ENCODE results near the gene CGNL1.

CGNL1 gene

DNA sequence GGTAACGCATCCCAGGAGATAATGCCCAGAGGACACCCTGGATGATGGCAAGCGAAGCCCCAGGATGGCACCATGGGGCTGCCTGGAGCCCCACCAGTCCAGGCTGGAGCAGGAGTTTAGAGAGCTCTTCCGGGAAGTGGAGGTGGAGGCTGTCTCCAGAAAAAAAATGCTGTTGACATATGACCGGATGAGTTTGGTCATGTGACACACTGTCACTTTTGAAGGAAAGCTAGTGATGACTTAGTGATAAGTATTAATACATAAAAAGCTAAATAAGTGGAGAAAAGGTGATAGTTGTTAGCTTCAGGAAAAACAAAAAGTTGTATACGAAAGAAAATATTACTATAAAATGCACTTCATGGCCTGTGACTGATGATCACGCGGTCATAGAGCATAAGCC is 195.4 kb downstream of the CGNL1 start:
- no peak for TF ChIP-seq TAF1 (IDR thresholded peaks at IDR 0.05; ENCODE audit: borderline replicate concordance, insufficient read depth, low read length)
- TF ChIP-seq FOXP2 (optimal IDR thresholded peaks at IDR 0.05; ENCODE audit: borderline replicate concordance, extremely low read depth, extremely low read length, insufficient read depth): no peak
- no peak for TF ChIP-seq POLR2AphosphoS5 (IDR thresholded peaks at IDR 0.05; ENCODE audit: low read depth, low read length)
- TF ChIP-seq SIN3A (IDR thresholded peaks at IDR 0.05; ENCODE audit: borderline replicate concordance, insufficient read depth, low read length): no peak
- TF ChIP-seq REST (IDR thresholded peaks at IDR 0.05; ENCODE audit: insufficient read depth in 1 of 2, low read depth in 2 of 2, low read length in 2 of 2): no peak

DNA sequence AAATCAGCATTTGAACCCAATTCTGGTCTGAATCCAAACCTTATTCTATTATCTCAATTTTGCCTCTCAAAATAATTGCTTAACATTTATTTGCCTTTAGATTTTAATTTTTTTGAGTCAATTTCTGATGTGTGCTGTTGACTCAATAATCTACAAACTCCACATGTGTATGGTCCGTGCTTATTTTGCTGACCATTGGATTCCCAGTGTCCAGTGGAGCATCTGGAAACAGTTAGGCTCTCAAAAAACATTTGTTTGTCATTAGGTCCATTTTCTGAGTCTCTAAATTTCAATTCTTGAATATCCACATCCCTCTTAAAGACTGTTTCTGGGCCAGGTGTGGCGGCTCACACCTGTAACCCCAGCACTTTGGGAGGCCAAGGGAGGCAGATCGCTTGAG is 196.2 kb downstream of the CGNL1 start:
- TF ChIP-seq SIN3A (IDR thresholded peaks at IDR 0.05; ENCODE audit: borderline replicate concordance, insufficient read depth, low read length) (no peak), REST (IDR thresholded peaks at IDR 0.05; ENCODE audit: insufficient read depth in 1 of 2, low read depth in 2 of 2, low read length in 2 of 2) (no peak), POLR2AphosphoS5 (IDR thresholded peaks at IDR 0.05; ENCODE audit: low read depth, low read length) (no peak), FOXP2 (optimal IDR thresholded peaks at IDR 0.05; ENCODE audit: borderline replicate concordance, extremely low read depth, extremely low read length, insufficient read depth) (no peak), TAF1 (IDR thresholded peaks at IDR 0.05; ENCODE audit: borderline replicate concordance, insufficient read depth, low read length) (no peak)

DNA sequence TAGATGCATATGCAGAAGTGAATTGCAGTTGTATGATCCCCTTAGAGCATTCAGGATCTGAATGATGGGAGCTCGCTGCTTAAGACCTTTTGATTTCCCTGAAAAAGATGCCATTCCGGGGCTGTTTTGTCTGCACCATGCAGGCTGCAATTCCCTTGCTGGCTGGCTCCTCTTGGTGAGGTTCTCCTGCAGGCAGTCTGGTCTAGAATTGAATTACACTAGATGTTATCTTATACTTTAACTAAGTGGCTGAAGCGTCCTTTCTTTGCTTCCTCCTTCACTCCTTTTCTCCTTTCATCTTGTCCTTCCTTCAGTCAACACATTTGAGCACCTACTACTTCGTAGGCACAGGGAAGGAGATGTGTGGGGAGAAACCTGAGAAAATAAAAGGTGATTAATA is 196.8 kb downstream of the CGNL1 start:
- TF ChIP-seq FOXP2 (optimal IDR thresholded peaks at IDR 0.05; ENCODE audit: borderline replicate concordance, extremely low read depth, extremely low read length, insufficient read depth) (no peak), SIN3A (IDR thresholded peaks at IDR 0.05; ENCODE audit: borderline replicate concordance, insufficient read depth, low read length) (no peak), TAF1 (IDR thresholded peaks at IDR 0.05; ENCODE audit: borderline replicate concordance, insufficient read depth, low read length) (no peak)

GRCh38 chr15:57575363-57575762 is 199.1 kb downstream of the CGNL1 start:
- TF ChIP-seq REST (IDR thresholded peaks at IDR 0.05; ENCODE audit: insufficient read depth in 1 of 2, low read depth in 2 of 2, low read length in 2 of 2) (no peak), TAF1 (IDR thresholded peaks at IDR 0.05; ENCODE audit: borderline replicate concordance, insufficient read depth, low read length) (no peak), POLR2AphosphoS5 (IDR thresholded peaks at IDR 0.05; ENCODE audit: low read depth, low read length) (no peak), SIN3A (IDR thresholded peaks at IDR 0.05; ENCODE audit: borderline replicate concordance, insufficient read depth, low read length) (no peak), FOXP2 (optimal IDR thresholded peaks at IDR 0.05; ENCODE audit: borderline replicate concordance, extremely low read depth, extremely low read length, insufficient read depth) (no peak)

DNA sequence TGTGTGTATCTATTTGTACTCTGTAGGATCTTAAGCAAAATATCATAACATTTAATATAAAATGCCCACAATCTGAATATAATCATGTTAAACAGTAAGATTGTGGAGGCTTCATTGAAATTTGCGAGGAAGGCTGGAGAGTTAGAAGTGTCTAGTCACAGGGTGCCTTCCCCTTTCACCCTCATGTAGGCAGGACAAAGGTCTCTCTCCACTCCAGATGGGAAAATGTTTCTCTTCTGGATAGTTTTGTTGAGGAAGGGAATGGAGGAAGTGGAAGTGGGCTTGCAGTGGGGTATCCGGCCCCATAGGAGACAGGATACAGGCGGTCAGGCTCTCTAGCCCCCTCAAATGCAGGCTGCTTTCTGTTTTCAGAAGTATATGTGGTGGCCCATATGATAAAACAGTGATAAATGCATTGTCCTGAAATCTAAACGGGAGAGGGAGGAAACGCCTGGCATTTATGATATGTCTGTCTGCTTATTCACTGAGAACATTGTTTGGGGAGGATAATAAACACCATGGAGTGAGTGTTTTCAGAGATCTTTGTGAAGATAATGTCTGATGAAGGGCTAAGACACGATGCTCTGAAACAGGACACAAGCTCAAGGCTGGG is 202.1 kb downstream of the CGNL1 start:
- TF ChIP-seq SIN3A (IDR thresholded peaks at IDR 0.05; ENCODE audit: borderline replicate concordance, insufficient read depth, low read length): no peak
- TF ChIP-seq TAF1 (IDR thresholded peaks at IDR 0.05; ENCODE audit: borderline replicate concordance, insufficient read depth, low read length): no peak
- no peak for TF ChIP-seq POLR2AphosphoS5 (IDR thresholded peaks at IDR 0.05; ENCODE audit: low read depth, low read length)

- TF ChIP-seq FOXP2 (optimal IDR thresholded peaks at IDR 0.05; ENCODE audit: borderline replicate concordance, extremely low read depth, extremely low read length, insufficient read depth): no peak
- no peak for TF ChIP-seq SIN3A (IDR thresholded peaks at IDR 0.05; ENCODE audit: borderline replicate concordance, insufficient read depth, low read length)
- TF ChIP-seq TAF1 (IDR thresholded peaks at IDR 0.05; ENCODE audit: borderline replicate concordance, insufficient read depth, low read length): no peak
- TF ChIP-seq POLR2AphosphoS5 (IDR thresholded peaks at IDR 0.05; ENCODE audit: low read depth, low read length): no peak
- no peak for TF ChIP-seq REST (IDR thresholded peaks at IDR 0.05; ENCODE audit: insufficient read depth in 1 of 2, low read depth in 2 of 2, low read length in 2 of 2)
Observed at GRCh38 chr15:57580428-57580827, 204.1 kb downstream of the CGNL1 start.
